Stimulated activated CD8-positive, alpha-beta memory T cell treated with anti-CD3 and anti-CD28 coated beads, Interleukin-12 subunit alpha, Interleukin-12 subunit beta, amount 100 ng/mL, for 24 hours (primary cell): ENCODE results near the gene TAAR9.

Experiments used
- DNase-seq: peaks from one replicate; pipeline ENCODE4 v3.0.0-alpha.2; 2020; ENCODE audit errors: extremely low read depth

TAAR9 gene, protein sequence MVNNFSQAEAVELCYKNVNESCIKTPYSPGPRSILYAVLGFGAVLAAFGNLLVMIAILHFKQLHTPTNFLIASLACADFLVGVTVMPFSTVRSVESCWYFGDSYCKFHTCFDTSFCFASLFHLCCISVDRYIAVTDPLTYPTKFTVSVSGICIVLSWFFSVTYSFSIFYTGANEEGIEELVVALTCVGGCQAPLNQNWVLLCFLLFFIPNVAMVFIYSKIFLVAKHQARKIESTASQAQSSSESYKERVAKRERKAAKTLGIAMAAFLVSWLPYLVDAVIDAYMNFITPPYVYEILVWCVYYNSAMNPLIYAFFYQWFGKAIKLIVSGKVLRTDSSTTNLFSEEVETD

DNA sequence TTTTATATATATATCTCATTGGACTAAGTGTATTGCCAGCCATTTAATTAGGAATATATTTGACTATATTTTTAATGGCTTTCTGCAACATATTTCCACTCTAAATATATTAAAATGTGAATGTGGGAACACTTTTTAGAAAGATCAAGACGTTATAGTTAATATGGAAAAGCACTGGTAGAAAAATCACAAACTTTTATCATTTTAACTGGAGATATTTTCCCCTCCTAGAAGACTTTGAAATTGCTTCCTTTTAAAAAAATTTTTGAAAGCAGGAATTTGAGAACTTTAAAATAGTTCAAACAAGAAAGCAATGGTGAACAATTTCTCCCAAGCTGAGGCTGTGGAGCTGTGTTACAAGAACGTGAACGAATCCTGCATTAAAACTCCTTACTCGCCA is at the start of gene TAAR9:
Gene TAAR9 (plus strand): TSS at position 301 of the 400 bp plus-strand sequence. CDS start 13 bp downstream, at position 314.
- no peak for DNase-seq

DNA sequence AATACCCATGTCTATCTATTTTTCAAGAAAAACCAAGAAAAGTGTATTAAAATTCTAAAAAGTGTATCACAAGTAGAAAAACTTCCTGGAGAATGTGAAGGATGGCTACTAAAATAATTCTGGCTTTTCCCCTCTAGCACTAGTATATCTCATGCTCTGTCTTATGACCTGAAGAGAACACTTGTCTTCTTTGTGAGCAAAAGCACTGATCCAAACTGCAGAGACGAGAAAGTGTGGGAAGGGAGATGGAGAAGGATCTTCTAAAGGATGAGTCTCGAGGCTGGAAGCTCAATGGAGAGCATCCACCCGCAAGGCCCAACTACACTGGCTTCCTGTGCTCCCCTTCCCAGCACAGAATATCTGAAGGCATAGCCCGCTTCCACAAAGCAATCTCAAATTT is 48.7 kb upstream of the TAAR9 start:
- no peak for DNase-seq

DNA sequence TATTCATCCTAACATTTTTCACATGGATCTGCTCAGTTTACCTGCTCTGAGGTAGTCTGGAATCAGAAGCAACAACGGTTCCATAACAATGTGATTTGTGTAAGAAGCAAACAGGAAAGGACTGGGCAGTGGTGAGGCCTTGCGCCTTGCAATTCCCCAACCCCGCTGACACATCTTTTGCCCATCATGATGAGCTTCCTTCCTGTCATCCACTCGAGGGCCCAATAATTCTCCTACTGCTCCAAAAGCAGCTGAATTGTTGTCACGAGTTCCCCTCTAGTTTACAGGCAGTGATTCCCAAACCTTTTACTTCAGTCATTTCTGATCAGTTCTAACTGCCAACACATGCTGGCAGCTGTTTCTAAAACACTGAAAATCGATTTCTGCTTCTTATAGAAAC is 48.1 kb upstream of the TAAR9 start:
- DNase-seq, result no peak

DNA sequence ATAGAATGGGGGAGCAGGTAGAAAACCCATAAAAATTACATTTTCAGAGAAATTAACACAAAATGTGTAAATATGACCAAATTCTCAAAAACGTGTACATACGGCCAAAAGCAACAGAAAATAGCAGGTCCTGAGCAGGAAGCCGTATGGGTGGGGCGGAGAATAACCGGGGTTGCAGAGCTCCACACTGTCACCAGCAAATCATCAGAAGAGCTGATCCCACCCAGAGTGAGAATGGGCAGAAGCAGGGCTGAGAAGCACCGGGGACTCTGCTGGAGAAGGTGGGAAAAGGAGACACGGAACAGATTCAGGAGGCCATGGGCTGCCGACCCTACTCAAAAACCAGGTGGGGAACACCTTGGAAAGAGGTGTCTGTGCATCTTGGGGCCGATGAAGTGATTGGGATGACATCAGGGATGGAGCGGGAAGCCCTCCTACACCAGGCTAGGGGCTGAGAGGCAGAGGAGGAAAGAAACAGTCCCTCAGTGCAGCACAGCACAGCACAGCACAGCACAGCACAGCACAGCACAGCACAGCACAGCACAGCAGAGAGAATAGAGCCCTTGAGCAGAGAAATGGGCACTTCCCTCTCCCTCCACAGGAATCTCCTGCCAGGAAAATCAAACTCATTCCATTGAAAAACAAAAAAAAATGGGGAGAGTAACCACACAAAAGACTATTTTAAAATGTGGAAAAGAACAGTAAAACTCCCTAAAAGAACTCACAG is 47.4 kb upstream of the TAAR9 start:
- no peak for DNase-seq

DNA sequence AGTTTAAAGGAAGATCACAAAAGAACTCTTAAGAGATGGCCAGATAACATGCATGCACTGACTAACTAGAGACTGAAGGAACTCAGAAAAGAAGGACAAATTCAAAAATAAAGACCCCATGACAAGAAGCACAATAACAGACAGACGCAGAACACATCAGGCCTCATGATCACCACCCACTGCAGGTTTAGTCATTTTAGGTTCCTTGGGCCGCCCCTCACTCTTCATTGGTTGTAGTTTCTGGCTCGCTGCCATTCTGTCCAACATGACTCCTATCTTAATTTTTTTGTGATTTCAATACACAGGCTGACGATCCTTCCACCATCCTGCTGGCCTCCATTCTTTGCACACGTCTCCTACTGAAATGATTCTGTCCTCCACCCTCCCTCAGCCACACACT is 46.8 kb upstream of the TAAR9 start:
- no peak for DNase-seq

DNA sequence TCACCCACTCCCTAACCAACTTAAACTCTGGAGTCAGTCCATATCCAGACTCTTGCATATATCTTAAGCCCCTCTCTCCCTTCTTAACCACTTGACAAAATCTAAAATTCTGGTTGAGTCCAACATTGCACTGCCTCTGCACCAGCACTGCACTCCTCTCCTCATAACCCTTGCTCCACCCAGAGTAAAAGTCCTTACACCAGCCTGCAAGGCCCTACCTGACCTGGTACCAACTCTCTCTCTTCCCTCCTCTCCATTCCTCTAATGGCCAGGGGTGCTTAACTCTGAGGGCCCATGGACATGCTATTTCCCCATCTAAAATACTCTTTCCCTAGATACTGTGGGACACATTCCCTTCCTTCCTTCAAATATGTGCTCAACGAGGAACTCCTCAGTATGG is 46.2 kb upstream of the TAAR9 start:
- no peak for DNase-seq

DNA sequence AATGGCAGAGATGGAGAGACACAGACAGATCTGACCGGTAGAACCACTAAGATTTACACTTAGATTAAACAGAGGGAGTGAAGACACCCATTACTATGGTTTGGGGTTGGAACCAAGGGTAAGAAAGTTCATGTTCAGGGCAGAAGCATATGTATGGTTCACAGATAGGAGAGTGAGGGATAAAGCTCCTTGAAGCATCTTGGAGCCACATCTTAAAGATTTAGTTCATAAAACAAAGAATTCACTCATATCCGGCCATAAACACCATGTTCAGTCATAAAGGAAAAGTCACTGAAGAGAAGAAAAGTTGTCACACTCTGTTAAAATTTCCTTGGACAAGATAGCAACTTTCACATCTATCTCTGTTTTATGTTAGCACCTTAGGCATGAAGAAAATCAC is 43.1 kb upstream of the TAAR9 start:
- DNase-seq, result no peak

DNA sequence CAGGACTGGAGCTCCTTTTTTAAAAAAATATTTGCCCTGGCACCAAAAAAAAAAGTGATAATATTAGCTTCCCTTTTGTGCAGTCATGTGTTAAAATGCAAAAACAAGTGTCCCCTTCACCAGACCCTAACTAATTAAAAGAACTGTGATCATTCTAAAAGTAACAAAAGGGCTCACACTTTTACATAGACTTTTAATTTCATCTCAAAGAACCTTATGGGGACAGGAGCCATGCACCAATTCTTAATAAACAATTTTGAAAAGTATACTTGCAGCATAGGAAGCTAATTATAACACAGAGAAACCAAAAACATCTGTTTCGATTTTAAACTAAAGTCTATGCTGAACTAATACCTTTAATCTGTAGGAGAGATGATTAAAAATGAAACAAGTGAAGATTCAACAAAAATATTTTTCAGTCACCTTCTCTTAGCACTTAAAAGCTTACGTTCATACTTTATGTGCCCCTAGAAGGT is 42.4 kb upstream of the TAAR9 start:
- DNase-seq, result no peak

DNA sequence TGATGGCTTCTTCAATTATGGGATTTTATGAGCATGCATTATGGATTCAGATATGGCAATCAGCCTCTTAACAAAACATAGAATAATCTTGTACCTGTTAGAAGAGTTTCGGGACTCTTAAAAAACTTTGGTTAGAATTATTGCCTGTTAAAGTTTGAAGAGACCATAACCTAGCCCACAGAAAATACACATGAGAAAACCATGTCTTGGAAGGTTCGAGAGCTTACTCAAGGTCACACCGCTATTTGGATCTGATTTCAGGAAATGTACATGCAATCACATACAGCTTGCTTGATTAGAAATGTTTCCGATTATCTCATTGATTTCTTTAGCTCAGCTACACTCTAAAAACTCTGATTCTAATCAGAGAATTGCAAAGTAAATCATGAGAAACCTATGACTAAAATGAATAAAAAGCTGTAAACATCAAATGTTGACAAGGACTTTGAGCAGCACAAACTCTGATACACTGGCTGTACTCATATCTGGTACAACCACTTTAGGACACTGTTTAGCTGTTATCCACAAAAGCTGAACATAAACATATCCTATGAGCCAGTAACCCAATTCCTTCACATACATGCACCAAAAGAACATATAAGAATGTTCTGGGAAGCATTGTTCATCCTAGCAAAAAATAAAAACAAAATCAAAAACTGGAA is 41.4 kb upstream of the TAAR9 start:
- DNase-seq, result no peak

DNA sequence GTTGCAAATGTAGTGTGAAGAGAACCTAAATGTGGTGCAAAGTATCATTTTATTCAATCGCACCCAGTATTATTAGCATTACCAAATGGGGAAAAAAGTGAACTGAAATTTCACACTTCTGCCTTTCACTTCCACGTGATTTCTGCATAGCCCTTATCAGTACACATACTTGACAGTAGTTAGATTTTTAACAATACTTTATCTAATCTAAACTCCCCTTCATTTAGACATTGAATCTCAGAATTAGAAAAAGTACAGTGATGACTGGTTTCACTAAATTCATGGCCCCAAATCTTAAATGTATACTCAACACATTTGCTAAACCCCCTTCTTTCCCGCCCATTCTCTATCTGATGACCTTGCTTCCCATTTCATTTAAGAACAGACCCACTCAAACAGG is 39.4 kb upstream of the TAAR9 start:
- DNase-seq, result no peak

DNA sequence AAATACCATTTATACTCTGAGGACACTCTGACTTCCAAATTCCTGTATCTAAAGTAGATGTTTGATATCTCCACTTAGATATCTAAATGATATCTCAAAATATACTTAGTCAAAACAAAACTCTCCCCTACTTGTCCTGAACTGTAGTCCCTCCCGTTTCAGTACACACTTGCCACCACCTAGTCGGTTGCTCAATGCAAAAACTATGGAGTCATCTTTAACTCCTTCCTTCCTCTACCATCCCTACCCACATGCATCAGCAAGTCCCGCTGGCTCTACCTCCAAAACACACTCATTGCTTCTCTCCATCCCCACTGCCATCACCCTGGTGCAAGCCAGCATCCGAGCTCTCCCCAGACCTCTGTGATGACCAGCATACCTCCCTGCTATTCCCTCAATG is 38.3 kb upstream of the TAAR9 start:
- DNase-seq, result no peak

DNA sequence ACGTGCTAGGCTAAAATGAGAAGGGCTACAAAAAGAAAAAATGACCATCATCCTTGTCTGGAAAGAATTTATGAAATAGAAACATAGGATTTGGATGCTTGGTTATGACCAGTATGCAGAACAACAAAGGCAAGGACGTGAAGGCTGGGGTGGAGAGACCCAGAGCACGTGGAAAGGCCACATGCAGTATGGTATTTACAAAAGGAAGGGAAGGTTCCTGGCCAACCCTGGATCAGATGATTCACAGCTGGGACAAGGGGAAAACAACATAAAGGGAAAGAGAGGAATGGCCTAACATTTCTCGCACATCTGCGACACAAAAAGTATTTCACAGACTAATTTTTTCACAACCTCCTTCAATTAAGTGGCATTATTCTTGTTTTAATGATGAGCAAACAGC is 33.3 kb upstream of the TAAR9 start:
- no peak for DNase-seq

DNA sequence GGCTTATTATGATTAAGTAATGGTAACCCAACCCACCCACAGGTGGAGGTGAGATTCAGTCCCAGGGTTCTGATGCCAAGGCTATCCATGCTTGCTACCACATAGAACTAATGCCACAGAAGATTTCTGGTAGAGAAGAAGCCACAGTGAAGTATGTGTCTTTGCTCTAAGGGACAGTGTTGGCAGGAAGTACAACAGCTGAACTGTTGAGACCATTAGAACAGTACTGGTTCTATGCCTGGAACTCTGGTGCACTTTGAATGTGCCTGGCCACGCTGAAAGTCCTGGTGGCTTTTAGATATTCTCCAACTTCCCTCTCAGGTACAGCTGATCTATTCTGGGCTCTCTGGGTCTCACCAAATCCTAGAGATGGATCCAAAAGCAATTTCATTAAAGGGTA is 32.9 kb upstream of the TAAR9 start:
- no peak for DNase-seq

DNA sequence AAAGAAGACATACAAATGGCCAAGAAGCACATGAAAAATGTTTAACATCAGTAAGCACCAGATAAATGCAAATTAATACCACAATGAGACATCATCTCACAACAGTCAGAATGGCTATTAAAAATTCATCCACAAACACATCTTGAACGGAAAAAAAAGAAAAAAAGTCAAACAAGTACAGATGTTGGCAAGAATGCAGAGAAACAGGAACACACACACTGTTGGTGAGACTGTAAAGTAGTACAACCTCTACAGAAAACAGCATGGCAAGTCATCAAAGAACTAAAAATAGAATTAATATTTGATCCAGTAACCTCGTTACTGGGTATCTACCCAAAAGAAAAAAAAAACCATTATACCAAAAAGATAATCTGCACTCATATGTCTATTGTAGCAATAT is 31.6 kb upstream of the TAAR9 start:
- no peak for DNase-seq

DNA sequence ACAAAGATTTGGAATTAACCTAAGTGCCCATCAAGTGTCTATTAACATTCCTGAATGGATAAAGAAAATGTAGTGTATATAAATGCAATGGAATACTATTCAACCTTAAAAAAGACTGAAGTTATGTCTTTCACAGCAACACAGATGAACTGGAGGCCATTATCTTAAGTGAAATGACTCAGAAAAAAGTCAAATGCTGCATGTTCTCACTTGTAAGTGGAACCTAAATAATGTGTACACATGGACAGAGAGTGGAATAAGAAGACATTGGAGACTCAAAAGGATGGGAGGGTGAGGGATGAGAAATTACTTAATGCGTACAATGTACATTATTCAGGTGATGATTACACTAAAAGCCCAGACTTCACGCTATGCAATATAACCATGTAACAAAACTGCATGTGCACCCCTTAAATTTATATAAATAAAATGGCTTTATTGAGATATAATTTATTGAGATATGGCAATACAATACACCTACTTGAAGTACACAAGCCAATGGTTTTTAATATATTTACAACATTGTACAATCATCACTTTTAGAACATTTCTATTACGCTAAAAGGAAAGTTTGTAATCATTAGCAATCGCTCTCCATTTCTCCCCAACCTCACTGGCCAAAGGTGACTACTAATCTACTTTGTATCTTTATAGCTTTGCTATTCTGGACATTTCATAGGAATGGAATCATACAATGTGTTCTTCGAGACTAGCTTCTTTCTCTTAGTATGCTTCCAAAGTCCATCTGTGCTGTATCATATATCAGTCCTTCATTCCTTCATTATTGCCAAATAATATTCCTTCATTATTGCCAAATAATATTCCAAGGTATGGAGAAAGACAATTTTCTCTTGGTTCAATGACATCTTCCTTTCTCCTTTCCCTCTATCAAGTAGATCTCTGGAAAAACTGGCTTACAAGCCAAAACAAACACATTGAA is 30.9 kb upstream of the TAAR9 start:
- no peak for DNase-seq

DNA sequence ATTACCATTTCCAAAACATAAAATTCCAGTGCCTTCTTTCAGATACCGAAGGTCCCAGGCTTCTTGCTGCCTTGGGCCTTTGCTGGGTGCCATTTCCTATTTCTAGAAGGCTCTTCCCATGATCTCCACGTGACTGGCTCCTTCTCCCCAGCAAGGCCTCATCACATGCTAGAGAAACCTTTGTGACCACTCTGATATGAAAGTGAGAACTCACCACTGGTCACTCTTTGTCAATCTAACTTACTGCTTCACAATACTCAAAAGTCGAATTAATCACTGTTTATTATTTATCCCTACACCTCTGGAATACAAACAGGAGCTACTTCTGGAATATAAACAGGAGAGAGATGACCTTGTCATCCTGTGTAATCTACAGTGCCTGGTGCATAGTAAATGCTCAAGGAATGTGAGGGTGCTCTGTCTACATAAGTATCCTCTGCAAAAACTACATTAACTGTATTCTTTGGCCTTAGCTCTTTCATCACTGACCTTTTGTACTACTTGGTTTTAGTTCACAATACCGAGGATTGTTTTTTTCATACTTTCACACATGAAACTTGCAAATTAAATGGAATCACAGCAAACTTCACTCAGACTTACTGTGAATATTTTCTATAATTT is 26.8 kb upstream of the TAAR9 start:
- DNase-seq, result no peak

DNA sequence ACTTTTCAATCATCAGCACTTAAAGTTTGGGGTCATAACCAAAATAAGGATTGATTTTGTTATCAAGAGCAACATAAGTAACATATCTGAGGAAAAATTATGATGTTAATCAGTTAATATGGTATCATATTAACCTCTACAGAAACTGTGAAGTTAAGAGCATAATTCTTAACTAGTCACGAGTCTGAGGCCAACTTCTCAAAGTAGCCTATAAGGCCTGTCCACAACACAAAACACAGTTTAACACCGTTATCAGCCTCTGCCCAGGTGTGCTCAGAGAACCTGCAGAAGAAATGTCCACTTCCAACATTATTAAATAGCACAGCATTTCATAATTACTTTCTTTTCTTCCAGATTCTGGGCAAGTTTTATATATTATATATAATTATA is 26.3 kb upstream of the TAAR9 start:
- DNase-seq, result no peak

DNA sequence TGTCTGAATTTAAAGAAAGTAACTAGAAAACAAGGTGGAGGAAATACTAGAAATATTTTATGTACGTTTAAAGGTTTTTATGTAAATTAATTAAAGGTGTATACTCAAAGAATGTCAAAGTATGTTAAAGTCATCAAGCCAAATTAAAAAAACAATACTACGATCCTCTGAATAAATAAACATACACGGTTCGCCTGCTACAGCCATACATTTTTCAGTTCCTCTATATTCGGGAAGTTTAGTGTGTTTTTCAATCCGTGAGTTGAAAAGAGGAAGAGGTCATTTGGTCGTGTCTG is 25.8 kb upstream of the TAAR9 start:
- DNase-seq, result no peak

DNA sequence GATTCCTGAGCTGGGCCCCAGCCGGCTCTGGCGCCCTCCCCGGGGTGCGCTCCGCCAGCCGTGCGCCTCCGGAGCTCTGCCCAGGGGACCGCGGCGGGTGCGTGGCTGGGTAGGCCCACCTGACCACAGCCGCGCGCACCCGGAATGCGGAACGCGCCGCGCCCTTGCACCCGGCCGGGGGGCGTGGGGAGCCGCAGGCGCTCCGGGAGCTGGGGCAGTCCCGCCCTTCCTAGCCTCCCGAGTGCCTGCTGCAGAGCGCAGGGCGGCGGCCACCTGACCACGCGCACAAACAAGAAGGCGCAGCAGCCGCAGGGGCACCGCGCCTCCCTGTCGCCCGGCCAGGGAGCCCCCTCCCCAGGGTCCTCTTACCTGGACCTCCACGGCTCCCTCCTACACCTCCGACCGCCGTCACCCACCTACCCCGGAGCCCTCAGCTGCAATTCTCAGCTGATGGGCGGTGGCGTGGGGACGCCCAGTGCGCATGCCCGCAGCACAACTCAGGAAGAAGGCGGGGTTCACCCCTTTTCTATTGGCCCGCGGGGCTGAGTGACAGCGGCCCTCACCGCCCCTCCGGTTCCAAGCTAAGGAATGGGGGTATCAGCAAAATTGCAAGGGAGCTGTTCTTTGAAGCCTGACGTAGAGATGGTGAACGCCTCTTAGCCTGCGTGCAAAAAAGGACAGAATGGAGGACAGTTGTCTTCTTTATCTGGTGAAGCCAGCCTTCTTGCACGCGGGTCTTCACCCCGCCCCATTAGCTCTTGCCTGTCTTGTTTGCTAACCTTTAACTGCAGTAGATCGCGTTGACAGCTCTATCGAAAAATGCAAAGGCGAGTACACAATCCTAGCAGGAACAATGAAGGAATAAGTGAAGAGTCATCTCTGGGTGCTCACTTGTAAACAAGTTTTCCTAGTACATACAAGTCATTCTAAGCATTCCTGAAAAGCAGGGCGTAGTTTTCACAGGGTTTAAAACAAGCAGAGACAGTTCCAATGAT is 25.1 kb upstream of the TAAR9 start, which contains the start of gene STX7:
Gene STX7 (minus strand): TSS at position 479 of the 995 bp plus-strand sequence. CDS start 9,586 bp downstream, outside the sequence.
- peak; percentile 72 for DNase-seq
